Measurements from ENCODE around the gene SLC15A1.
A peak's percentile ranks its signal among the peaks of the same experiment; 100 is the strongest.
"Not testable (repeated sequence)": the region's sequence is repeated elsewhere in the genome, so short reads cannot be mapped to it uniquely, and the experiment has no call there.

SLC15A1 gene

GRCh38 chr13:98658131-98658530 is 94.3 kb downstream of the SLC15A1 start:
- no peak for DNase-seq (ENCODE audit: low spot score)

GRCh38 chr13:98657506-98658085 is 94.9 kb downstream of the SLC15A1 start:
- DNase-seq (ENCODE audit: low spot score) = no peak

DNA sequence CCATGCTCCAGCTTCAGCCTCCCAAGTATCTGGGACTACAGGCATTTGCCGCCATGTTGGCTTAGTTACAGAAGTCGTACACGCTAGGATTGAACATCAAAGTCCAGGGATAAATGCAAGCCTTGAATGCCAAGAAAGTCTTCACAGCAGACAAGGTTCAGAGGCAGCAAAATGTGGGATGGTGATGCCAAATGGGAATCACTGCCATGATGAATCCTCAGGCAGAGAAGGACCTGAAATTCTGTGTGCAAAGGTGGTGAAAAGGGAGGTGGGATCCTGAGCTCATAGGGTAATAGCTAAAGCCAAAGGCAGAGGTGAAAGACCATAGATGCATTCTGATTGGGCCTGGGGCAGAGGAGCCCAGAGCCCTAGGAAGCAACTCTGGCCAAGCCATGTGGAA is 96.2 kb downstream of the SLC15A1 start:
- DNase-seq (ENCODE audit: low spot score) = no peak

DNA sequence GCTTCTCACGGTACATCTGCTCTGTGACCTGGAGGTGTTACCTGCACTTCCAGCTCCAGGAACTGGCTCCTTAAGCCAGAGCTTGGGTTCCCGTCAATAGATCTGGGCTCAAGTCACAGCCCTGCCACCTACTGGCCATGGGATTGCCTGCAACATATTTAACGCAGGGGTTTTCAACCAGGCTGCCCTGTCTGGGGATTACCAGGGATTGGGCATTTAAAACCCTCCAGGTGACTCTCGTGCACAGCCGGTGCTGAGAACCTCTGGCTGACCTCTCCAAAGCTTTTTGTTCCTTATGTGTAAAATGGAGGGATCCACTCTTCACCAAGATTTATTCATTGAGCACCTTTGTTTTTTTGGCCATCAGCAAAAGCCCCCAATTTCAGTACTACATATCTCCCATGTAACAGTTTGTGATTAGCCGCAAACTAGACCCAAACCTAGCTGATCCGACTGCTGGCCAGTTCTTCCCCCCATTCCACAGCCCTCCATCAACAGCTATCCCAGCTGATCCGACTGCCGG is 98.9 kb downstream of the SLC15A1 start:
- peak; percentile 92 for DNase-seq (ENCODE audit: low spot score)

DNA sequence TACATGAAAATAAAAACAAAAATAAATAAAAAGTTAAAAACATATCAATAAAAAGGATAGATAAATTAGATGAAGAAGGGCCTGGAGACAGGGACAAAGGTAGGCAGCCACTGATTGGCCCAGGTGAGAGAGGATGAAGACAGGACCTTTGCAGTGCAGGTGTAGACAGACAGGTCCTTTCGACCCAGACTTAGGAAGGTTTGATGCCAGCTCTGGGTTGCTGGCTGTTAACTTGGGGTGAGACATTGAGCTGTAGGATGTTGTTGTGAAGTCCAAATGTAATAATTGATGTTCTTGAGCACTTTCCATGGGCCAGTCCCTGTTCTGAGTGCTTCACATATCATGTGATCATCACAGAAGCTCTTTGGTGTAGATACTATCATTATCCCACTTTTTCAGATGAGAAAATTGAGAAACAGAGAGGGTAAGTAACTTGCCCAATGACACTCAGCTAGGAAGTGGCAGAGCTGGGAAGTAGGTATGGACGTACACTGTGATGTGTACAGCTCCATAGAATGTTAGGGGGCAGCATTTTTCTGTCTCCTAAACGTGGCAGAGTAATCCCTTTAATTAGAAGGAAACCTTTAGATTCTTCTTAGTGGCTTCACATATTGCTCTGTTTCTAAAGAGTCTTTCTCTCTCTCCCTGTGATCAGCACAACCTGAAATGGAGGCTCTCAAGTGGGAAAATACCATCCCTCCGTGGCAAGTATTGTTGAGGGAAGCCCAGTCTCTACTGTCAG is 99.6 kb downstream of the SLC15A1 start:
- no peak for DNase-seq (ENCODE audit: low spot score)

DNA sequence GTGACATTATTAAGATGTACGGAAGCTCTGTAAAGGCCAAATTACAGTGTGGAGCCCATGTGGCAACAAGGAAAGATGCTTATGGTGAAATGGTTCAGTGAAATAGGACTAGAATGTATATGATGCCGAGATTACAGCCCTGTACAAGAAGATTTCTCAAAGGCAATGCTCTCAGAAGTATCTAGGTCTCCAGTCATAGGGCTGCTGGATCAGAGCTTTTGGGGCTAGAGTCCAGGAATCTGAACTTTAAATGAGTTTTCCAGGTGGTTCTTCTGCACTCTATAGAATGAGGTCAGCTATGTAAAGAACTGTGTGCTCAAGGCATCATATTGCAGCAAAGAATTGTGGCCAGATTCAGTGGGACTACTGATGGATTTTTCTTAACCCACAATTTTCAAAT is 100.2 kb downstream of the SLC15A1 start:
- DNase-seq (ENCODE audit: low spot score) = no peak

DNA sequence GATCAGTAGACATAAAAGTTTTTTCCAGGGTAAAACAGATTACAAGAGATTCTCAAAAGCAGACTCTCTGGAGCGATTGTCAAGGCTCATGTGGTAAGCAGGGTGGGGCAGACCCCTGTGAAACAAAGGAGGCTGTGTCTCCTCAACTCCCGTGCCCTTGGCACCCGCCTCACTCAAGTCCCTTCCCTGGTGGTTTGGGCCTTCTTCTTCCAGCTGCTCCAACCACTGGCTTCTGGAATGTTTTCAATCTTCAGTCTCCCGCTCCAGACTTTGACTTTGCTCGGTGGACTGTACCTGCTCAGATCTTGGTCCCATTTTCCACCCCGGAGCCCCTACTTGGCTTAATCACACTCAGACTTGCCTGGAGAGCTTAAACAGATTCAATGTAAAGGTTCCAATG is 100.7 kb downstream of the SLC15A1 start:
- peak; percentile 90 for DNase-seq (ENCODE audit: low spot score)

DNA sequence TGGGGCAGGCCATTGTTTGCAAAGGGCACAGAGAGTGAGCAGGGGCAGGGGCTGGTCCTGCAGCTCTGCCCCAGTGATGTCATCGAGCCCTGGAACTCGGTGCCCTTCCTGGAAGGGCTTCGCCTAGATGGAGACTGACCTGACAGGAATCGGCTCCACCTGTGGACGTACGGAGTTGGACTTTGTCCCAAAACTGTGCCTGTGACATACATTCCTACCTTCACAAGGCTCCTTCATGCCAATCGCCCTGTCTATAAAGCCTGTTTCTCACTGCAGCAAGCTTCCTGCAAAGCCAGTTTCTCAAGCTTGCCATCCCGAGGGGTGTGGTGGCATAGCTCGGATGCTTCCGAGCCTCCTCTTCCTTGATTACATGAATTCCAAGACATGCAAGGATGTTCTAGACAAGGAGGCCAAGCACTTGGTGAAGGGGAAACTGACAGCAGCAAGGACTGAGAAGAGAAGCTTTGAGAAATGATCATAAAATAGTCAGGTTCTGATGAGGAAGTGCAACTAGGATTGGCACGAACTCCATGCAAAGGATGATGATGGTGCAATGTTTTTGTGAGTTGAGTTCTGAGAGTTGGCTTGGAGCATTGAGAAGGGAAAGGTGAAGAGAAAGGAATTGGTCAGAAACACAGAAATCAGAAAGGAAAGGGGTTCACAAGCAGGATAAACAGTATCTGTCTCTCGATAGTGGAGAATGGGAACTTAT is 101.9 kb downstream of the SLC15A1 start:
- DNase-seq (ENCODE audit: low spot score) = no peak

DNA sequence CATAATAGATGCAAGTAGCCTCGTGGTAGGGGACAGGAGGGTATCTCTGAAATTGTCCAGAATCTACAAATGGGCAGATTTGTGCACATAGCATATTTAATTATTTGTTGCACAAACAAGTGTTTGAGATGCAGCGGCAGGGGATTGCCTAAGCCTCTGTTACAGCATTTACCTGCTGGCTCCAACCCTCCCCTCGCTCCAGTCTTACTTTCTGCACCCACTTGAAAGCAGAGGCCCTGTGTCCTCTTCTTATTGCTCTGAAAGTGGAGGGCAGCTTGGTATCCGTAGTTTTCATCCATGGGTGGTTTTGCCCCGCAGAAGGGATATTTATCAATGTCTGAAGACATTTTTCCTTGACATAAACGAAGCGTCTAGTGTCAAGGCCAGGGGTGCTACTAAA is 102.6 kb downstream of the SLC15A1 start:
- no peak for DNase-seq (ENCODE audit: low spot score)

DNA sequence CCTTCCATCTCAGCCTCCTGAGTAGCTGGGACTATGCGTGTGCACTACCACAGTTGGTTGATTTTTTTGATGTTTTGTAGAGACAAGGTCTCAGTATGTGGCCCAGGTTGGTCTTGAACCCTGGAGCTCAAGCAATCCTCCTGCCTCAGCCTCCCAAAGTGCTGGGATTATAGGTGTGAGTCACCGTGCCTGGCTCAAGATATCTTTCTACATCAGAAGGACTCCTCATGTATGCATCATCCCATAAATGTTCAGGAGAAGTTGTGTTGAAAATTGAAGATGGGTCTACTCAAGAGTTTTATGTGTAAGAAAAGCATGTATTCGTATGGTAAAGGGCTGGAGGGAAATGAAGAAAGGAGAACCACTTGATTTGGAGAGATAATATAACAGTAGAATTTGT is 103.8 kb downstream of the SLC15A1 start:
- DNase-seq (ENCODE audit: low spot score) = no peak

DNA sequence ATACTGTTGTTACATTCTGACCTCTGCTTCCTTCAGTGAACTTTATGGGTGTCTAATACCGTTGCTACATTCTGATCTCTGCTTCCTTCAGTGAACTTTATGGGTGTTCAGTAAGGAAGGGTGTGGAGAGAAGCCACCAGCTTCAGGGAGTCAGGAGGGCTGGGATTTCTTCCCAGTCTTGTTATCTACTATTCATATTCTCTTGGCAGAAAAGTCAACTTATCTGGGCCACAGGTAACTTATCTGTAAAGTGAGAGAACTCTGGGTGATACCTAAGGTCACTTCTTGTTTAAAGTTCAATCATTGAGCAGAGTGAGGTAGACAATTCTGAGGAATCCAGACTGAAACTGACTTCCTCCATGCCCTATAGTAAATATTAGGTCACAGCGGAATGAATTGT is 104.3 kb downstream of the SLC15A1 start:
- no peak for DNase-seq (ENCODE audit: low spot score)

- DNase-seq (ENCODE audit: low spot score) = no peak
Measured at GRCh38 chr13:98647121-98647520, 105.4 kb downstream of the SLC15A1 start.

DNA sequence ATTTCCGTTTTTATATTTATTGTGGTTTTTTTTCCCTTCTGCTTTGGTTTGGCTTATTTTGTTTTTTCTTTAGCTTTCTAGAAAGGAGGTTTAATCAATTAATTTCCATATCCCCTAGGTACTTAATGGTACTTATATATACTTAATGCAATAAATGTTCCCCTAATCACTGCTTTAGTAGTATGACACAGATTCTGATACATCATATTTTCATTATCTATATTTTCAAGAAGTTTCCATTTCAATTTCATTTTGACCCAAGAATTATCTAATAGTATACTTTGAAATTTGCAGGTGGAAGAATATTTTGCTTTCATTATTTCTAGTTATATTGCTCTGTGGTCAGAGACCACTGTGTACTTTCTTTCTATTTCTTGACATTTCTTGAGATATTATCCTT is 109.0 kb downstream of the SLC15A1 start:
- no peak for DNase-seq (ENCODE audit: low spot score)

- no peak for DNase-seq (ENCODE audit: low spot score)
Measured at GRCh38 chr13:98641075-98641474, 111.4 kb downstream of the SLC15A1 start.

- not testable (repeated sequence) for DNase-seq (ENCODE audit: low spot score)
Measured at GRCh38 chr13:98639785-98640184, 112.7 kb downstream of the SLC15A1 start.

GRCh38 chr13:98638352-98638751 is 114.1 kb downstream of the SLC15A1 start:
- not testable (repeated sequence) for DNase-seq (ENCODE audit: low spot score)

Measured in COLO829 (cell line).